ENCODE measurements around the gene GREB1L. TPM values are rescaled to one million over a fixed set of nuclear protein-coding genes. Genes with fewer than 3 reads are reported as not detected.

Gene GREB1L
- total RNA-seq, 2 donors from 2014 or later, result 0.20 to 0.58 TPM

DNA sequence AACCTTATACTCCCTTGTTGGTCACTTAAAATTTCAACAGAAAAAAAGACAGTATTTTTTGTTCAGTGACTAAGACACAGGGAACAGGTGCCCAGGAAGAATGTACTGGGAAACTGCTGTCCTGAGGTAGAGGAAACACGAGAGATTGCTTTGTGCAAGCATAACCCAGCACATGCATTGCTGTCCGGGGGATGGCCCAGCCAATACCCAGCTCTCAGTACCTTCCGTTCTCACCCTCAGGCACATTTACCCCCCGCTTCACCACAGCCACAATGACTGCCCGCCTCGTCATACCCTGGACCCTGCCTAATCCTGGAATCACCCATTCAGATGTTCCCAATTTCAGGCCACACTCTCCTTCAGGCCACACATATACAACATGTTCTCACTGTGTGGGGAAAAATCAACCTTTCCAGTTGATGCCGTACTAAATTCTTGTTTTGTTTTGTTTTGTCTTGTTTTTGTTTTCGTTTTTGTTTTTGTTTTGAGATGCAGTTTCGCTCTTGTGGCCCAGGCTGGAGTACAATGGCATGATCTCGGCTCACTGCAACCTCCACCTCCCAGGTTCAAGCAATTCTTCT, 217.8 kb downstream of the GREB1L start:
- no peaks in the 10 kb centered on the region for H3K36me3 ChIP-seq
- no peak overlapping the region for H3K4me3 ChIP-seq
- no peaks in the 10 kb centered on the region for H3K9me3 ChIP-seq
- H3K27ac ChIP-seq, result no peak overlapping the region
- DNase-seq, result no peak
- H3K4me1 ChIP-seq, result no peaks in the 10 kb centered on the region
- intact Hi-C loops (cut with DNase I), result no loop called here
- no peak overlapping the region for H3K9ac ChIP-seq (ENCODE audit: low read depth in 2 of 2, low read length in 2 of 2)
- no peak for TF ChIP-seq CTCF (IDR thresholded peaks at IDR 0.05)
- H3K27me3 ChIP-seq, result no peaks in the 10 kb centered on the region

DNA sequence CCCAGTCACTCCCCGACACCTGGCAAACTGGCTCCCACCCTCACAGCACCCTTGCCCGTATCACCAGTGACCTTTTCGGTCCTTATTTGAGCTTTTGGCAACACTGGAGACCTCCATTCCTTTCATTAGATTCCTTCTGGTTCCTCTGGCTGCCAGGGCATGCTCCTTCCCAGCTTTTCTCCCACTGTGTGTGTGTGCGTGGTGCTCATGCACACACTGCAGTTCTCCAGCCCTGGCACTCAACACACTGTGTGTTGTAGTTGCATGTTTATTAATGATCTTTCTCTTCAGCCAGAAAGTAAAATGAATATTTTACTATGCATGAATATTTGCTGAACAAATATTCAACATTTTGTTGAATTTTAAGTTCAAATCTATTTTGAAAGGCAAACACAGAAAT, 219.4 kb downstream of the GREB1L start:
- Histone ChIP-seq H3K9me3 (no peaks in the 10 kb centered on the region), H3K9ac (ENCODE audit: low read depth in 2 of 2, low read length in 2 of 2) (no peak overlapping the region), H3K27ac (no peak overlapping the region), H3K4me1 (no peaks in the 10 kb centered on the region), H3K27me3 (no peaks in the 10 kb centered on the region), H3K4me3 (no peak overlapping the region), H3K36me3 (no peaks in the 10 kb centered on the region)
- TF ChIP-seq CTCF (IDR thresholded peaks at IDR 0.05), result no peak
- no peak for DNase-seq
- intact Hi-C loops (cut with DNase I), result no loop called here

DNA sequence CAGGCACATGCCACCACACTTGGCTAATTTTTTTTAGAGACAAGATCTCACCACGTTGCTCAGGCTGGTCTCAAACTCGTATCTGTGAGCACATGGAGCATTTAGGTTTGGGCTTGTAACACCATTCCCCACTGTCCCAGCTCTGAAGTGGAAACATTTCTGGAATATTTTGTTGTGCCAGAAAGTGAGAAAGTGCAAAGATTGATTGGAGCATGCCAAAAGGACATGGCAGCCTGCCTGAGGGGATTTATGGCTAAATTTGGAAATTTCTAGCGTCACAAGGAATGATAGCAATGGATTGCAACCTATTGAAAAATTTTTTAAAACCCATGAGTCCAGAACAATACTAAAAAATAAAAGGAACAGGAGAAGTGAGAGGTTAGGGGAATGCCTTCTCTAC, 221.7 kb downstream of the GREB1L start:
- no peak for TF ChIP-seq CTCF (IDR thresholded peaks at IDR 0.05)
- Histone ChIP-seq H3K9me3 (no peaks in the 10 kb centered on the region), H3K36me3 (no peaks in the 10 kb centered on the region), H3K27me3 (no peaks in the 10 kb centered on the region), H3K4me3 (no peak overlapping the region), H3K4me1 (no peaks in the 10 kb centered on the region), H3K9ac (ENCODE audit: low read depth in 2 of 2, low read length in 2 of 2) (no peak overlapping the region), H3K27ac (no peak overlapping the region)
- DNase-seq, result no peak
- intact Hi-C loops (cut with DNase I), result no loop called here

GRCh38 chr18:21468514-21469164, 226.6 kb downstream of the GREB1L start:
- Histone ChIP-seq H3K27ac (no peak overlapping the region), H3K36me3 (no peaks in the 10 kb centered on the region), H3K4me3 (no peak overlapping the region), H3K9me3 (no peaks in the 10 kb centered on the region), H3K9ac (ENCODE audit: low read depth in 2 of 2, low read length in 2 of 2) (no peak overlapping the region), H3K4me1 (no peaks in the 10 kb centered on the region), H3K27me3 (no peaks in the 10 kb centered on the region)
- no peak for TF ChIP-seq CTCF (IDR thresholded peaks at IDR 0.05)
- DNase-seq, result no peak
- intact Hi-C loops (cut with DNase I), result no loop called here

DNA sequence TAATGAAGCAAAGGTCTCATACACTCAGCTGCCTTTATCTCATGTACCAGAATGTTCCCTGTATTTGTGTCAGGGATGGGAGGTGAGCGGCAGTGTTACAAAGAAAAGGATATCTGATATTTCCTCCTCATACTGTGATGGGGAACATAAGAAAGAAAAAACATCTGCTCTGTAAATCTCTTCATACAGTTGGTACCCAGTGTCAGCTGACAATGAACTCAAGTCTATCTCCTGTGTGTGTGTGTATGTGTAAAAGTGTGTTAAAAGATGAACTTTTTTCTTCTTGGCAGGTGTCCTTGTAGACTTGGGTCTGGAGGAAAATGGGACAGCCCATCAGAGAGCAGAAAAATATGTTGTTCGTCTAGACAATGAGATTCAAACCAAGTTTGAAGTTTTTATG, 230.7 kb downstream of the GREB1L start:
- no peak for TF ChIP-seq CTCF (IDR thresholded peaks at IDR 0.05)
- Histone ChIP-seq H3K27ac (no peak overlapping the region), H3K4me3 (no peak overlapping the region), H3K36me3 (no peaks in the 10 kb centered on the region), H3K4me1 (no peaks in the 10 kb centered on the region), H3K27me3 (no peaks in the 10 kb centered on the region), H3K9ac (ENCODE audit: low read depth in 2 of 2, low read length in 2 of 2) (no peak overlapping the region), H3K9me3 (no peaks in the 10 kb centered on the region)
- intact Hi-C loops (cut with DNase I), result no loop called here
- no peak for DNase-seq

Data from colonic mucosa (tissue), 4 donors.